G401 (cell line): Measurements from ENCODE around the gene ADGRB3. TPM values are rescaled to one million over a fixed set of nuclear protein-coding genes. Genes with fewer than 3 reads are reported as not detected.
"Not testable (repeated sequence)": the region's sequence is repeated elsewhere in the genome, so short reads cannot be mapped to it uniquely, and the experiment has no call there.

Experiments
- DNase-seq: peaks from one replicate; pipeline ENCODE4 v3.0.0-alpha.2; 2015; ENCODE audit warnings: low spot score
- in situ Hi-C: cut with HindIII; loops from 2 replicates; pipeline ENCODE4 v1.10.0; 2016; ENCODE audit warnings: low sequenced_read_pairs, mixed read lengths
- total RNA-seq: library from RNA; depleted of rRNA; stranded (reverse); fragments of >200 nt; shearing (Covaris generic); gene quantifications from 2 replicates; pipeline ENCODE4 v1.2.3, GENCODE V29; 2014

ADGRB3 gene
- total RNA-seq, 1 experiment from 2014 or later = not detected

DNA sequence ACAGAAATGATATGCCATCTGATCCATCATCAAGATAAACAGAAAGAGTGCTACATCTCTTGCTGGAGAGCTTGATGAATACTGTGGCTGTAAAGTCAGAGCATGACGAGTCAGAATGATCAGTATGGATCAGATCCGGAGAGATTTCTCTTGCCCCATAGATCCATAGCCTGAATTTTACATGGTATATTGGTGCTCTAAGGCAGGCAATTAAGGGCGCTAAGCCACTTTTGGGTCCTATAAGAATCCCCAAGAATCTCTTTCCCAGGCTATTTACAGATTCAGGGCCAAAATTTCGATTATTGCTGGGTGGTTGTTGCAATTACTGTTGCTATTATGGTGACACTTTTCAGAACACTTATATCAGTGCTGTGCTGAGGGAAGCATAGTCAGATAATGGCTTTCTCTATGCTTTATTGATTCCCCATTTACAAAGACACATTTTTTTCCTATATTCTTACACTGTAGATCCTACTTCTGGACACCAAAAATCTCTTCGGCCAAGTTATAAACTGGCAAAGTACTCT lies 94.4 kb downstream of the ADGRB3 start:
- no peak for DNase-seq
- in situ Hi-C loops = no loop called here

DNA sequence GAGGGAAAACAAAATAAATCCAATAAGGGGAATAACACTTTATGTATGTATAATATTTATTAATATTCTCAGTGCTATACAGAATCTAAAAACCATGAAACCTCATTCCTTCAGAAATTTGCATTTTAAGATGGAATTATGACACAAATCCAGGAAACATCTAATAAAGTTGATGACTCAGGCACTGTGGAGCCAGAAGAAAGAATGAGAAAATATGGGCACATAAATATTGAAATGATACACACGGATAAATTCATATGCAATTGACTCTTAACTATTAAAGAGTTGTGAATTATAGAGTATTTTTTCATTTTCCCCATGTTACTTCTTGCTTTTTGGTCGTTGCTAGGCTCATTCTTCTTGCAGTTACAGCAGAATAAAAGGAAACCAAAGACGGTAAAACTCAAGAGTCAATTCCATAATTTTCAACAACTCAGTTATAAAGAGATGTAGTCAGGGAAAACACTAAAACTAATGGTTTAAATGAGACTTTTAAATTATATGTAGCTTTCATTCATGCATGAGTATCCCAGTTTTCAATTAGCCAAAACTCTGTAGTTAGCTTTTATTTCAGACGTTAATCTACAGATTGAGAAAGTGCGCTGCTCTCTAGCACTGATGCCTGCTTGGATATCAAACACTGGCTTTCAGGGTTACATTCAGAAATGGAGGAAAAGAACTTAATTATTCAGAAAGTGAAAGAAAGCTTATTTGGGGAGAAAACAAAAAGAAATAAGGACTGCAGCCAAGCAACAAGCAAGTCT lies 95.4 kb downstream of the ADGRB3 start:
- no peak for DNase-seq
- in situ Hi-C loops = no loop called here

- in situ Hi-C loops = no loop called here
- DNase-seq = no peak
Measured at GRCh38 chr6:68732423-68732822, 97.3 kb downstream of the ADGRB3 start.

- in situ Hi-C loops = no loop called here
- DNase-seq = no peak
Measured at GRCh38 chr6:68735866-68736265, 100.8 kb downstream of the ADGRB3 start.

GRCh38 chr6:68737061-68737460 lies 102.0 kb downstream of the ADGRB3 start:
- in situ Hi-C loops = no loop called here
- DNase-seq = no peak

DNA sequence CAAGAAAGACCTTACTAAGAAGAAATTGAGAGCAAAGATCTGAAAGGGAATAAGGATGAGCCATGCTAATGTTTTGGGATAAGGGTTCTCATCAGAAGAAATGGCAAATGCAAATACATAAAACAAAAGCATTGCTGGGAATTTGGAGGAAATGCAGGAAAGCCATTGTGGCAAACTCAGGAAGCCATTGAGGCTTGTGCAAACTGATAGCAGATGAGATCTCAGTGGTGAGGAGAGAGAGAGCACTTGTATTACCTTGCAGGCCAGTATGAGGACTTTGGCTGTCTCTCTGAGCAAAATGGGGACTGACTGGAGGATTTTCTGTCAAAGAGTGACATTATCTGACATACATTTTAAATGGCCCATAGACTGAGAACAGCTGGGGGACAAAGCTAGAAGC lies 103.0 kb downstream of the ADGRB3 start:
- no peak for DNase-seq
- in situ Hi-C loops = no loop called here

DNA sequence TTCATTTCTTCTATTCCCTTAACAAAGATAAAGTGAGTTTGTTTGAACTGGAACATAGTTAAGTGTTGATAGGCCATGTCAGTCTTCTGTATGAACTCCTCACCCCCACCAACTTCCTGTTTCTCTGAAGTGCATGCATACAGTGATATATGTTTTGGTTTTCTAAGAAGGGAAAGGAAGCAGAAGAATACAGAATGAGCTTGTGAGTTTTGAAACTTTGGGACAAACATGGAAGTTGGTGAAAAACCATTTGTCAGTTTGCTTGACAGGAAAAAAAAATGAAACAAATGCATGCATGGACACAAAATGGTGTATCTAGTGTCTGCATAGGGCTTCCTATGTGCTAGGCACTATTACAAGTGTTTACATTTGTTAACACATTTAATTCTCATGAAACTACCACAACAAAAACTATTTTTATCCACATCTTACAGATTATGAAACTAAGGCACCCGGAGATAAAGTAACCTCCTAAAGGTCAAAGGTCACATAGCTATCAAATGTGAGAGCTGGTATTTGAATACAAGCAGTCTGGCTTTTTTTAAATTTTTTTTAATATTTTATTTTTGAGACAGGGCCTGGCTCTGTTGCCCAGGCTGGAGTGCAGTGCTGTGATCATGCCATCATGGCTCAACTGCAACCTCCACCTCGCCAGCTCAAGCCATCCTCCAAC lies 105.9 kb downstream of the ADGRB3 start:
- DNase-seq = no peak
- in situ Hi-C loops = no loop called here

GRCh38 chr6:68741501-68742386 lies 106.7 kb downstream of the ADGRB3 start:
- in situ Hi-C loops = no loop called here
- no peak for DNase-seq

GRCh38 chr6:68743099-68743498 lies 108.0 kb downstream of the ADGRB3 start:
- no peak for DNase-seq
- in situ Hi-C loops = no loop called here

DNA sequence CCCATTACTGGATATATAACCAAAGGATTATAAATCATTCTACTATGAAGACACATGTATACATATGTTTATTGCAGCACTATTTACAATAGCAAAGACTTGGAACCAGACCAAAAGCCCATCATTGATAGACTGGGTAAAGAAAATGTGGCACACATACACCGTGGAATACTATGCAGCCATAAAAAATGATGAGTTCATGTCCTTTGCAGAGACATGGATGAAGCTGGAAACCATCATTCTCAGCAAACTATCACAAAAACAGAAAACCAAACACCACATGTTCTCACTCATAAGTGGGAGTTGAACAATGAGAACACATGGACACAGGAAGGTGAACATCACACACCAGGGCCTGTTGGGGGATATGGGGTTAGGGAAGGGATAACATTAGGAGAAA lies 109.3 kb downstream of the ADGRB3 start:
- DNase-seq, in situ Hi-C loops: not testable (repeated sequence)

DNA sequence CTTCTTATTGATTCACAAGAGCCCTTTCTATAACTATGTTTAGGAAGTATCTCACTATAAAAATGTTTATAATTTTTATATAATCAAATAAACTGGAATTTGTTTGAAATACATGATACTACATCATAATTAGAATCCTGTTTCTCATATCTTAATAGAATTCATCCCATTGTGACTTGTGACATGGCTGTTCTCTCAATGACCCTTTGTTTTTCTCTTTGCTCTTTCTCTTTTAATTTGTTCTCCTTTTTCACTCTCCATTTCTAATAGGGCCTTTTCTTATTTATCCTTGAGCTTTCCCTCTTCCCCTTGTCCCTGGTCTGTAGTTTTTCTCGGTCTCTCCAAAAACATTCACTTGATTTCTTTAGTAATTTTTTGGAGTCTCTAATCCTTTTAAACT lies 111.3 kb downstream of the ADGRB3 start:
- no peak for DNase-seq
- in situ Hi-C loops = no loop called here

DNA sequence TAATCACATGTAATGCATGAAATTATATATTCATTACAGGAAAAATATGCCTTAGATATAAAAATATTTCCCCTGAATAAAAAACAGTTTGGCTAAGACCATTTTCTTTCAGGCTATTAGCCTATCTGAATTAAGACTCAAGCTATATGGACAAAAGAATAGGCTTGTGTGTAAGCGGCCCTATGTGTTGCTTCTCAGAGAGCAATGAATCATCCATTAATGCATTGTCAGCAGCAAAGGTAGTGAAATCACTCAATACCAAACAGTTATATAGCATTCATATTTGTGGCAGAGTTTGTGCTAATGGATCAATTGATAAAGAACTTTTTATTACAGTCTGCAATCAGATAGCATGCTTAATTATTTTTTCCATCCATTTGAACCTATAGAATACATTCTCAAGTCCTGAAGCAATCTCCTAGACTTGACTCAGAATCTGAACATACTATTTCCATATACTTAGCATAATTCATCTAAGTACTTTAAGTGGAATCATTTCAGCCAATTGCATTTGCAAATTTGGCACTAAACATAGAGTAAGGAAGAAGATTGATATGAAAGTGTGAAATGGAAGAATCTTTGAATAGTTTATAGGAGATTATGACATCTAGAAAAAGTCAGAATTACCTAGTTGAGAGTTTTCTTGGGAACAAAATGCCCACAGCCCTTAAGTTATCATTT lies 112.2 kb downstream of the ADGRB3 start:
- in situ Hi-C loops = no loop called here

DNA sequence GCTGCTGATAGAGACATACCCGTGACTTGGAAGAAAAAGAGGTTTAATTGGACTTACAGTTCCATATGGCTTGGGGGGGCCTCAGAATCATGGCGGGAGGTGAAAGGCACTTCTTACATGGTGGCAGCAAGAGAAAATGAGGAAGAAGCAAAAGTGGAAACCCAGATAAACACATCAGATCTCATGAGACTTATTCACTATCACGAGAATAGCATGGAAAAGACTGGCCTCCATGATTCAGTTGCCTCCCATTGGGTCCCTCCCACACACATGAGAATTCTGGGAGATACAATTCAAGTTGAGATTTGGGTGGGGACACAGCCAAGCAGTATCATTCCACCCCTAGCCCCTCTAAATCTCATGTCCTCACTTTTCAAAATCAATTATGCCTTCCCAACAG lies 112.8 kb downstream of the ADGRB3 start:
- in situ Hi-C loops, DNase-seq: not testable (repeated sequence)

More for the DNA sequence above, 112.2 kb downstream of the ADGRB3 start:
- no peak for DNase-seq

DNA sequence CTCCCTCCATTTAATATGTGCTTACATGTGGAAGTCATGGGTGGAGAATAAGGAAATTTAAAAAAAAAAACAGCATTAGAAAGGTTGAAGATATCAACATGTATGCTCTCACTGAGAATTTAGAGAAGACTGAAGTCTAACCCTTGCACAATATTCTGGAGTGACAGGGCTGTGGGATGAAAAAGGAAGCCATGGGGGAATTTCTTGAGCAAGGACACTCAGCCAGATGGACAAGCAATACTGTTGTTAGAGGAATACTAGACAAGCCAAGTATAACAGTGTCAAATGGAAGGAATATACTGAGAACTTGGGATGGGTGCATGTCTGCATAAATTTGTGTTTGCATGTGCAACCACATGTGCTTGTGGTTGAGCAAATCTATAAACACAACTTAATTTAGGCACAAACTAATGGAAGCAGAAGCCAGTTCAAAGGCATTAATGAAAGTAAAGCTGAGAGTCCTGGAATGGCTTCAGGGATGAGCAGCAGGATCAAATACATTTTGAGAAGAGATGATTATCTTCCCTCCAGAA lies 119.7 kb downstream of the ADGRB3 start:
- no peak for DNase-seq
- in situ Hi-C loops = no loop called here

DNA sequence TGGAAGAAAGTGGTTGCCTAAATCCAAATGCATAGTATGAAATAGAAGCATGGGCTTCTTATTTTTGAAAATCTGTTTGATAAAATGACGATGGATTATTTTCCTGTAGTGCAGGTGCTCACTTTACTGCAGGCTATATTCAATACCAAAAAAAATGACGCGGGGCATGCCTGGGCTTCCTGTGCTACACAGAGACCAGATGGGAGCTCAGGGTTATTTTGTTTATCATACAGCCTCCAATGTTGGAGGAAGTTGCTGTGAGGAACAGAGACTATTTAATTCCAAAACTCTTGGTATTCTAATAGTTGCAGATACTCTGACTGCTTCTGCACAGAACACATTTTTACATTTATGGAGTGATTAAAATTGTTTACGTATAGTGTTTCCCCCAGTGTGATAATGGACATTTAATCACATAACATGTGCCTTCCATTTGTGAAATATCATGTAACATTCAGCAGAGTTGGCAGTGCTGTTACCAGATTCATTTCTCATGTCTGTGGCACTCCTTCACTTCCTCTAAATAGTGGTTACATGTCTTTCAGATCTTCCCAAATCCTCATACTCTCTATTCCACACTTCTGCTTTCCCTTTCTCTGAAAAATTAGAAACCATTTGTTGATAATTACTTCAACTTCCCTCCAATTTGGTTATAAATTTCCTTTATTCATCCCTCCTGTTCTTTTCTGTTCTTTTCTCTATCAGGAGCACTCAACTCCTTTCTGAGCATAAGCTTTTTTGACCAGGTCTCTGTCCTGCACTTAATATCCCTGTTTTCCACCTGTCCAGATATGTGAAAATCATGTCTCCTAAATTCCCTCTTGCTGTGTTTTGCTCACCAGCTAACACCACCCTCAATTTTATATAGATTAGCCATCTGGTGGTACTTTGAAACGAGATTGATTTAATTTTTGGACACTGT lies 121.6 kb downstream of the ADGRB3 start:
- in situ Hi-C loops = no loop called here
- peak; percentile 80 for DNase-seq

- peak; percentile 77 for DNase-seq
- in situ Hi-C loops = no loop called here
Measured at GRCh38 chr6:68757821-68758220, 122.7 kb downstream of the ADGRB3 start.

GRCh38 chr6:68758559-68758958 lies 123.5 kb downstream of the ADGRB3 start:
- peak; percentile 46 for DNase-seq
- in situ Hi-C loops = no loop called here

- in situ Hi-C loops = no loop called here
- peak; percentile 81 for DNase-seq
Measured at GRCh38 chr6:68760485-68760884, 125.4 kb downstream of the ADGRB3 start.
